HEK293 (cell line): Measurements from ENCODE around the gene KCTD17.
A peak's percentile ranks its signal among the peaks of the same experiment; 100 is the strongest.

Experiments used
- KLF1 ChIP-seq: fragments of 450-650 bp; formaldehyde crosslinking; IDR thresholded peaks from 2 replicates; pipeline ENCODE4 v1.5.1; 2016; ENCODE audit warnings: missing biosample characterization, missing genetic modification characterization
- KLF9 ChIP-seq: fragments of 450-650 bp; formaldehyde crosslinking; IDR thresholded peaks from 2 replicates; pipeline ENCODE4 v1.5.1; 2016; ENCODE audit warnings: missing biosample characterization, missing genetic modification characterization, low read depth
- PRDM4 ChIP-seq: fragments of 450-650 bp; formaldehyde crosslinking; IDR thresholded peaks from 2 replicates; pipeline ENCODE4 v1.5.1; 2017; ENCODE audit warnings: missing biosample characterization, missing genetic modification characterization
- PRDM6 ChIP-seq: fragments of 450-650 bp; formaldehyde crosslinking; IDR thresholded peaks from 2 replicates; pipeline ENCODE4 v1.5.1; 2017; ENCODE audit warnings: missing biosample characterization, missing genetic modification characterization
- SETDB1 ChIP-seq: IDR thresholded peaks from one replicate; pipeline ENCODE4 v1.6.1; 2017; ENCODE audit warnings: mild to moderate bottlenecking, low read length, moderate library complexity, mixed read lengths; ENCODE audit not compliant: insufficient read length
- ZBTB21 ChIP-seq: fragments of 450-650 bp; formaldehyde crosslinking; IDR thresholded peaks from 2 replicates; pipeline ENCODE4 v1.5.1; 2017; ENCODE audit warnings: missing biosample characterization, missing genetic modification characterization
- ZBTB48 ChIP-seq: fragments of 450-650 bp; formaldehyde crosslinking; IDR thresholded peaks from 2 replicates; pipeline ENCODE4 v1.5.1; 2016; ENCODE audit warnings: missing biosample characterization, missing genetic modification characterization
- ZBTB8A ChIP-seq: fragments of 450-650 bp; formaldehyde crosslinking; IDR thresholded peaks from 2 replicates; pipeline ENCODE4 v1.5.1; 2016; ENCODE audit warnings: missing biosample characterization, missing genetic modification characterization
- ZNF148 ChIP-seq: fragments of 450-650 bp; formaldehyde crosslinking; IDR thresholded peaks from 2 replicates; pipeline ENCODE4 v1.5.0; 2017; ENCODE audit warnings: missing biosample characterization, missing genetic modification characterization, borderline replicate concordance
- ZNF16 ChIP-seq: fragments of 450-650 bp; formaldehyde crosslinking; IDR thresholded peaks from 2 replicates; pipeline ENCODE4 v1.5.1; 2016; ENCODE audit warnings: low read depth, missing biosample characterization, missing genetic modification characterization
- ZNF169 ChIP-seq: fragments of 450-650 bp; formaldehyde crosslinking; IDR thresholded peaks from 2 replicates; pipeline ENCODE4 v1.5.1; 2016; ENCODE audit warnings: missing biosample characterization, missing genetic modification characterization
- ZNF248 ChIP-seq: fragments of 450-650 bp; formaldehyde crosslinking; IDR thresholded peaks from 2 replicates; pipeline ENCODE4 v1.5.1; 2017; ENCODE audit warnings: missing biosample characterization, missing genetic modification characterization
- ZNF274 ChIP-seq, 2 experiments: fragments of 200-500 bp in 1 of 2; fragments of 450-650 bp in 1 of 2; sonication (Bioruptor generic) in 1 of 2; formaldehyde crosslinking in 1 of 2; IDR thresholded peaks; 2 replicates each; pipeline versions ENCODE4 v1.5.1 to v1.6.1; 2014 to 2016; ENCODE audit warnings: borderline replicate concordance in 1 of 2, inconsistent platforms in 1 of 2, low read length in 1 of 2, missing biosample characterization in 1 of 2, missing genetic modification characterization in 1 of 2
- ZNF324 ChIP-seq: fragments of 450-650 bp; formaldehyde crosslinking; IDR thresholded peaks from 2 replicates; pipeline ENCODE4 v1.5.1; 2016; ENCODE audit warnings: missing biosample characterization, missing genetic modification characterization
- ZNF416 ChIP-seq: fragments of 450-650 bp; formaldehyde crosslinking; IDR thresholded peaks from 2 replicates; pipeline ENCODE4 v1.5.1; 2016; ENCODE audit warnings: missing biosample characterization, missing genetic modification characterization
- ZNF585B ChIP-seq: fragments of 450-650 bp; formaldehyde crosslinking; IDR thresholded peaks from 2 replicates; pipeline ENCODE4 v1.5.1; 2016; ENCODE audit warnings: missing biosample characterization, missing genetic modification characterization
- ZNF645 ChIP-seq: fragments of 450-650 bp; formaldehyde crosslinking; IDR thresholded peaks from 2 replicates; pipeline ENCODE4; 2016; ENCODE audit warnings: missing biosample characterization, missing genetic modification characterization
- ZNF692 ChIP-seq: fragments of 450-650 bp; formaldehyde crosslinking; IDR thresholded peaks from 2 replicates; pipeline ENCODE4 v1.5.1; 2016; ENCODE audit warnings: missing biosample characterization, missing genetic modification characterization
- ZSCAN4 ChIP-seq: fragments of 450-650 bp; formaldehyde crosslinking; IDR thresholded peaks from 2 replicates; pipeline ENCODE4 v1.5.1; 2017; ENCODE audit warnings: missing biosample characterization, missing genetic modification characterization

Gene KCTD17

GRCh38 chr22:37019309-37020191 lies 32.0 kb upstream of the KCTD17 start, which contains the start of the genes MPST and TST (continued):
- TF ChIP-seq PRDM6 (no peak), KLF9 (tag by site-specific recombination) (peak; percentile 48), ZNF274 (IDR thresholded peaks at IDR 0.05; ENCODE audit: low read length) (no peak), ZNF274 (tag by site-specific recombination; IDR thresholded peaks at IDR 0.05; ENCODE audit: borderline replicate concordance) (no peak), ZNF248 (tag by site-specific recombination) (no peak), ZNF324 (tag by site-specific recombination) (no peak), ZNF645 (tag by site-specific recombination) (no peak), KLF1 (tag by site-specific recombination) (no peak; the same call in none of the 2 replicates), ZNF148 (no peak), ZNF416 (tag by site-specific recombination) (no peak), ZBTB48 (tag by site-specific recombination) (0 out of 2 replicates have a peak, but pooled peaks have one; percentile 41), ZSCAN4 (tag by site-specific recombination) (no peak), ZBTB8A (tag by site-specific recombination) (peak; percentile 33), ZNF16 (tag by site-specific recombination) (no peak), PRDM4 (tag by site-specific recombination) (no peak), SETDB1 (no peak), ZNF169 (tag by site-specific recombination) (no peak), ZNF585B (tag by site-specific recombination) (no peak), ZNF692 (peak; percentile 43; the same call in 1 of the 2 replicates), ZBTB21 (tag by site-specific recombination) (no peak)
